ENCODE data around the gene RGMA.
"Not testable (repeated sequence)": the region's sequence is repeated elsewhere in the genome, so short reads cannot be mapped to it uniquely, and the experiment has no call there.

Gene RGMA

DNA sequence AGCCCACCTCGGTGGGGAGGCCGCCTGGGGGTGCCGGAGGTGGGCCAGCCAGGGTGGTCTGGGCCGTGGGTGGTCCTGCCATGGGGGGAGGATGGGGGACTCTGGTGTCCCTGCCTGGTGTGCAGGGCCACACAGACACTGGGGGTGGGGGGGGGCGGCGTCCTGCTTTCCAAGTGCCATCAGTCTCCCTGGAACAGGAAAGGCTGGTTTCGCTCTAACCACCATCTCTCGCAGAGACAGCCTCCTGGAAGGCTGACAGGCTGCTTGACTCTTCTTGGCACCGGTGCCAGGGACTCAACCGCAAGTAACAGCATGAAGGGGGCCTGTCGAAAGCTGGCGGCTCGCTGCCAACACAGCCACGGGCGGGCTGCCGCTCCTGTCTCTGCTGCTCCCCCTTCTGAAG lies 40.3 kb downstream of the RGMA start:
- no peak for DNase-seq (ENCODE audit: low read depth, low spot score)

DNA sequence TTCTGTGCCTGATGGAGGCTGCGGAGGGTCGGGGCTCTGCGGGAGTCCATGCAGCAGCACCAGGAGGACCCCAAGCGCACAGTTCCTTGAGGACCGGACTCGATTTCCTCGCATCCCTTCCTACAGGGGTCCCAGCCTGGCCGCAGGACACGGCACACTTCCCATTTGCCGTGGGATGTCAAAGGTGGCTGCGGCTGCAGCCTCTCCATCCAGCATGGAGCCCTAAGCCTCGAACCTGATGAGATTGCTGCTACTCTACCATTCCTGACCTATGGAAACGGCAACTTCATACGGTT lies 40.6 kb downstream of the RGMA start:
- no peak for DNase-seq (ENCODE audit: low read depth, low spot score)

DNA sequence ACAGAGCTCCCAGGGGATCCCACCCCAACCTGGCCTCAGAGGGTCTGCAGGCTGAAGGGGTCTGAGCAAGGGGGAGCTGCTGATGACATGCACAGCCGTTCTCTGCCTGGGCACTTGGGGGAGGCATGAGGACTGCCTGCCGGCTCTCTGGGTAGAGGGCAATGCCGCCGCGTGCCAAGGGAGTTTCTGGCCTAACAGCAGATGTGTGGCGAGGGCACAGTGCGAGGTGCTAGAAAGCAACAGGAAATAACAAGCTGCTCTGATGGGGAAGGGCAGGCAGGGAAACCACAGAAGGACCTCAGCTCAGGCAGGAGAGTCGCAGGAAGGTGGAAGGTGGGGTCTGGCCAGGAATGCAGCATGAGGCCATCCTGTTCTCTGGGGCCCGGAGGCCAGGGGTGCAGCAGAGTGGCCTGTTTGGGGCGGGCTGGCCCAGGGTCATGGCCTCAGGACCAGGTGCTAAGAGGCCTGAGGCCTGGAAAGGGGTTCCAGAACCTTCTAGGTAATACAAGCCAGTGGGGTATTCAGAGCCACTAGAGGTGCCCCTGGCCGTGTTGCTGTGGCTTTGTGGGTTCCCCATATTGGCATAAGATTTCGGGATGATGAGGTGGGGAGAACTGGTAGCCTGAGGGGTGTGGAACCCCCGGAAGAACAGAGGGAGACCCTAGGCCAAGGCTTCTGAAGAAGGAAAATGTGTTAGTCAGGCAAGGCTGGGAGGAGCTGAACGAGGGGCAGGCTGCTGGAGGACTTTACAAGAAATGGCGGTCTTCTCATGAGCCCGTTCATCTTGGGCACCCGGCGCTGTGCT lies 41.2 kb downstream of the RGMA start:
- no peak for DNase-seq (ENCODE audit: low read depth, low spot score)

GRCh38 chr15:93046721-93047120 lies 42.3 kb downstream of the RGMA start:
- DNase-seq (ENCODE audit: low read depth, low spot score), result no peak

DNA sequence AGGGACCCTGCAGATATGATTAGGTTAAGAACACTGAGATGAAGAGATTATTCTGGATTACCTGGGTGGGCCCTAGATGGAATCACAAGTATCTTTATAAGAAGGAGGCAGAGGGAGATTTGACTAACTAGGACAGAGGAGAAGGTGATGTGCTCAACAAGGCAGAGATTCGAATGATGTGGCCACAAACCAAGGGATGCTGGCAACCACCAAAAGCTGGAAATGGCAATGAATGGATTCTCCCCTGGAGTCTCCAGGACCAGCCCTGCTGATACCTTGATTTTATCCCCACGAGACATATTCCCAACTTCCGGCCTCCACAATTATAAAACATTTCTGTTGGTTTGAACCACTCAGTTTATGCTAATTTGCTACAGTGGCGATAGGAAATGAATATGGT lies 42.9 kb downstream of the RGMA start:
- DNase-seq (ENCODE audit: low read depth, low spot score), result no peak

- no peak for DNase-seq (ENCODE audit: low read depth, low spot score)
These were observed 43.7 kb downstream of the RGMA start for GRCh38 chr15:93045191-93045785.

DNA sequence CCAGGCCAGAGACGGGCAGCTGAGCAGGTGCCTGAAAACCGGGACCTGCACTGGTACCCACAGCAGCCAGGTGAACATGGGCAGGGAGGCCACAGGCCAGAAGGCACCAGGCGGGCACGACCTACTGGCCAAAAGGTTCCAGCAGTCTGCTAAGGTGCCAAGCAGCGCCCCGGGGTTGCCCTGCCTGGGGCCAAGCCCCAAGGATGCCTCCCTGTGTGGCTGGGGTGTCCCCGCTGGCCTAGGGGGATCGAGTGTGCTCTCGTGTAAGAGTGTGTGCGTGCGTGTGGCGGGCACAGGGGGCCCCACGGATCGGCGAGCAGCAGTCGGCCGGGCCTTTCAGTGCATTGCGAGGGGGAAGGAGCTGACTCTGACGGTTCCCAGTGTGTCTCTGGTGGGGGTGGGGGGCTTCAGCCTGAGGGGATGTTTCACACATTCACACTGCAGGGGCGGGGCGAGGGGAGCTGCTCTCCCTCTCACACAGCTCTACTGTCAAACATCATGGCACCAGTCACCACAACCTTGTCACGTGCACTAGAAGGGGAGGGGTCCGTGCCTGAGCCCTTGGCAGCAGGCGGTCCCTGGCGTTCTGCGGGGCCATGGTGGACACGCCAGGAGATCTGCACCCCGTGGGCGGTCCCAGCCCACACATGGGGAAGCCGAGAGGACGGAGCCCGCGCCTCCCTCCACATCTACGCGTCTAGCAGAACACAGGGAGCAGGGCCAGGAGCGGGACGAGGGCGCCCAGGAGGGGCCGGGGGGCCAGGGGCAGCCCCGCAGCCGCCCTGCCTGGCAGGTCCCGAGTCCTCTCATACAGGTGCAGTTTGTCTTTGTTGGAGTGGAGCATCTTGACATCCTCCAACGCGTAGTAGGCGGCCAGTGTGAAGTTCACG lies 44.5 kb downstream of the RGMA start:
- DNase-seq (ENCODE audit: low read depth, low spot score), result no peak

- DNase-seq (ENCODE audit: low read depth, low spot score), result no peak
These were observed 45.2 kb downstream of the RGMA start for GRCh38 chr15:93043621-93044300.

GRCh38 chr15:93042691-93043378 lies 46.2 kb downstream of the RGMA start:
- DNase-seq (ENCODE audit: low read depth, low spot score), result no peak

- DNase-seq (ENCODE audit: low read depth, low spot score), result no peak
These were observed 46.8 kb downstream of the RGMA start for GRCh38 chr15:93042211-93042610.

- no peak for DNase-seq (ENCODE audit: low read depth, low spot score)
These were observed 47.9 kb downstream of the RGMA start for GRCh38 chr15:93041159-93041547.

- no peak for DNase-seq (ENCODE audit: low read depth, low spot score)
These were observed 48.5 kb downstream of the RGMA start for GRCh38 chr15:93040288-93041158.

DNA sequence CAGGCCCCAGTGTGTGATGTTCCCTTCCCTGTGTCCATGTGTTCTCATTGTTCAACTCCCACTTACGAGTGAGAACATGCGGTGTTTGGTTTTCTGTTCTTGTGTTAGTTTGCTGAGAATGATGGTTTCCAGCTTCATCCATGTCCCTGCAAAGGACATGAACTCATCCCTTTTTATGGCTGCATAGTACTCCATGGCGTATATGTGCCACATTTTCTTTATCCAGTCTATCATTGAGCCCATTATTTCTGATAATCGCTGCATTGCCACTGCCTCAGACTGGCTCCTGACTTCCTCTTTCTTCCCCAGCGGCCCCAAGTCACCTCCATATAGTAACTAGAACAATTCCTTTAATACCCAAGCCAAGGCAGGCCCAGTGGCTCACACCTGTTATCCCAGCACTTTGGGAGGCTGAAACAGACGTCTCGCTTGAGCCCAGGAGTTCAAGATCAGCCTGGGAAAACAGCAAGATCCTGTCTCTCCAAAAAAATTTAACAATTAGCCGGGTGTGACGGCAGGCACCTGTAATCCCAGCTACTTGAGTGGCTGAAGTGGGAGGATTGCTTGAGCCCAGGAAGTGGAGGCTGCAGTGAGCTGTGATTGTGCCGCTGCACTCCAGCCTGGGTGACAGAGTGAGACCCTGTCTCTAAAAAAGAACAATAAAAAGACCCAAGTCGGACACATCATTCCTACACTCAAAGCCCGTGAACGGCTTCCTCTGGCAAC lies 49.3 kb downstream of the RGMA start:
- not testable (repeated sequence) for DNase-seq (ENCODE audit: low read depth, low spot score)

DNA sequence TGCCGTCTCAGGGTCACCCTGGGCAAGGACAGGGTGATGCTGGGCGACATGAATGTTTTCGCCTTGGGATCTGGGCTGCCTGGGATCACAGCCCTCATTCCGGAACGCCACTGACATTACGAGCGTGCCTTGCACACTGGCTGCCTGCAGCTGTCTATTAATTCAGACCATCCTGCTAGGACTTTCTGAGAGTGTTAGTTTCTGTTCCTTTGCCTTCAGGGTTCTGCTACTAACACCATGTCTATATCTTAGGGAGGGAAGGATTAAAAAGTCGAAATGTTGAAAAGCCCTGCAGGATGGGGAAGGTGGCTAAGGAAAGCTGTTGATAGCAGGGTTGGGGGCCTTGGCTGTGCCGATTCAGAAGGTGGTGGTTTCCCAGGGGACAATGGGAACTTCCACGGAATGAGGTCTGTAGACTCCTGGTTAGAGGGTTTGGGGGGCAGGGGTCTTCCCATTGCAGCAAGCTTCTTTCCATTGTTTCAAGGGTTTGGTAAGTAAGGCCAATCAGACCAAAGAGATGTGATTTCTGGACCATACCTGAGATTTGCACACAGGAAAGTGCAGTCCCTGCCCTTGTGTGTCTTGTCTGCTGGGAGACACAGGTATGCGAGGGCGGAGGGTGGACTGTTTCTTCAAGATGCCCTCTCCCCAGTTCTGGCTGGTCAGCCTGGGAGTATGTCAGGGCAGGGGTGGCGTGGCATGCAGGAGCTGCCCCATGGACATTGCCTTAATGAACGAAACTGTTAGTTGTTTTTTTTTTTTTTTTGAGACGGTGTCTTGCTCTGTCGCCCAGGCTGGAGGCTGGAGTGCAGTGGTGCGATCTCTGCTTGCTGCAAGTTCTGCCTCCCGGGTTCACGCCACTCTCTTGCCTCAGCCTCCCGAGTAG lies 50.9 kb downstream of the RGMA start:
- DNase-seq (ENCODE audit: low read depth, low spot score), result no peak

DNA sequence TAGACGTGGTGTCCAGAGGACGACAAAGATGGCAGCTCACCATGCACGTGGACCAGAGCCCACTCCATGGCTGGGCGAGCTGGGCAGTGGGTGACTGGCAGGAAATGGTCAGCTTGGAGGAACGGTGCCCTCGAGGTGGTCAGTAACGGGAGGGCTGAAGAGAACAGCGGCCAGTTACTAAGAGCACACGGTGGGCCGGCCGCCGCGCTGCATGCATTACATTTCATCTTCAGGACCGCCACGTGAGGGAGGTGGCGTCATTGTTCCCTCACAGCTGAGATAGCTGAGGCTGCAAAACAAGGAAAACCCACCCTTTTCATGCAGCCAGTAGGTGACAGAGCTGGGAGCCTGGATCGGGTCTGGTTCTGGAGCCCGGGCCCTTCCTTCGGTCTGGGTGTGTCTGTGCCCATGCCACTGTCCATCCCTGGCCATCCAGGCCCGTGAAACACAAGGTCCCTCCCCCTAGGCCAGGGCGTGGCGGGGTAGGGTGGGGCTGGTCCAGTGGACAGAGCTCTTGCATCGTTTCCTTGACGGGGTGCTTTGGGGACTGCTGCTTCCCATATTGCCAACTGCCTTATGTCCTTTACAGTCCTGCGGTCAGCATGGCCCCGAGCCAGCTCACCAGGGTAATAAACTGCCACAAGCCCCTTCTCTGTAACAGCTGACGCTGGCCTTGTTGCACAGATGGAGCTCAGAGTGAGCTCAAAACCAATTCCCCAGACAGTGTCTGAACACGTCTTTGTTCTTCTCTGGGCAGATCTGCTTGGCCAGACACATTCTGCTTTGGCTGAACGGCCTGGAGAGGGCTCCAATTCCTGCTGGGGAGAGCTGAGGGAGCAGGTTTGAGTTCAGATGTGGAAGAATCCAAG lies 51.8 kb downstream of the RGMA start:
- DNase-seq (ENCODE audit: low read depth, low spot score), result peak; percentile 37

DNA sequence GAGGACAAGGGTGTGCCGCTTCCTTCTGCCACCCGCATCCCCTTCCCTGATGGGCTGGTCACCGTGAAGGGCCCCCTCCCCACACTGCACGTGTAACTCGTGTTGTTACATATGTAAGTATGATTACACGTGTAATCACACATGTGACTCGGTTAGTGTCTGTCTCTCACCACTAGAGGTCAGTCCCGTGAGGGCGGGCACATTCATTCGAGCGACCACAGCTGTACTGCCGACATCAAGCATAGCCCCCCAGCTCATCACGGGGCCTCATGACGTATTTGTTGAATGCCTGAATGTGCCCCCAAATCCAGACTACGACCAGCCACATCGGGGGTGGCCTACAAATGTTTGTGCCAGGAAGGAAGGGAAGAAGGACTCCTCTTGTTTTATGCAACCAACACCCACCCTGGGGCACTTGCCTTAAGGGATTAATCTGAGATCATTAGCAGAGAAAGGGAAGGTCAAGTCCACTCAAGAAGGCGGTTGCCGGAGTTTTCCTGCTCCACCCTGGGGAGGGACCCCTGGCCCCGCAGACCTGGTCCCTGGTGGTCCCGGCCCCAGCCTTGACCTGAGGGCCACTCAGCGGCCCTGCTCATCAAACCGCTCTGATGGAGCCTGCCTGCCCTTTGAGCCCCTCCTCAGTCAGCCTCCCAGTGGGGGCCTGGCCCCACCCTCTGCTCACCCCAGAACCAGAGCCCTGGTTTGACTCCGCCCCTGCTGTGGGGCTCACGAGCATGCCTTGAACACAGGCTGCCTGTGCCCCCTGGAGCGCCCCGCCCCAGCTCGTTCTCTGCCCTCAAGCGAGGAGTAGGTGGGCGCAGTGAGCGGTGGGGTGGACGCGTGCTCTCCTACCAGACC lies 52.8 kb downstream of the RGMA start:
- DNase-seq (ENCODE audit: low read depth, low spot score), result no peak
